Stomach (tissue), 4 donors: ENCODE measurements around the gene PBXIP1.

Source experiments
- POLR2A ChIP-seq, 4 donors: fragments of 450-650 bp; IDR thresholded peaks; one replicate each; pipeline ENCODE4 v1.6.1; 2016; ENCODE audit warnings: antibody characterized with exemption in 4 of 4, control low read depth in 2 of 4, mild to moderate bottlenecking in 1 of 4, moderate library complexity in 1 of 4
- TF ChIP-seq, protein P1 (sequence below), 7 experiments: fragments of 450-650 bp in 4 of 7; fragments of 200-600 bp in 3 of 7; sonication (generic) in 3 of 7; IDR thresholded peaks; one replicate each; pipeline ENCODE4 v1.5.1; 2016 to 2019; ENCODE audit warnings: antibody characterized with exemption in 7 of 7, control low read depth in 2 of 7, mild to moderate bottlenecking in 1 of 7

DNA sequence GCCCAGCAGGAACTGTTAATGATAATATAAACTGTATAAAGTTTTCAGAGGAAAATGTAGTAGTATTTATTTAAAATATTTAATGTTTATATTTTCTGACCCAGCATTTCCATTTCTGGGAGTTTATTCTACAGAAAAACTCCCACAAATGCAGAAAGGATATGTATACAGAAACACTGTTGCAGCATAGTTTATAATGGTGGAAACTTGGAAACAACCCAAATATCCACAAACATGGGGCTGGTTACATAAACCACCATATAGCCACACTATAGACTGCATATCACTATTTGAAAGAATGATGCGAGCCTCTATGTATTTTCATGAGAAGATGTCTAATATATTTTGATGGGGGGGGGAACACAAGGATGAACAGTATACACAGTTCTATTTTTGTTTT lies 54.3 kb downstream of the PBXIP1 start:
- TF ChIP-seq, protein P1, sequence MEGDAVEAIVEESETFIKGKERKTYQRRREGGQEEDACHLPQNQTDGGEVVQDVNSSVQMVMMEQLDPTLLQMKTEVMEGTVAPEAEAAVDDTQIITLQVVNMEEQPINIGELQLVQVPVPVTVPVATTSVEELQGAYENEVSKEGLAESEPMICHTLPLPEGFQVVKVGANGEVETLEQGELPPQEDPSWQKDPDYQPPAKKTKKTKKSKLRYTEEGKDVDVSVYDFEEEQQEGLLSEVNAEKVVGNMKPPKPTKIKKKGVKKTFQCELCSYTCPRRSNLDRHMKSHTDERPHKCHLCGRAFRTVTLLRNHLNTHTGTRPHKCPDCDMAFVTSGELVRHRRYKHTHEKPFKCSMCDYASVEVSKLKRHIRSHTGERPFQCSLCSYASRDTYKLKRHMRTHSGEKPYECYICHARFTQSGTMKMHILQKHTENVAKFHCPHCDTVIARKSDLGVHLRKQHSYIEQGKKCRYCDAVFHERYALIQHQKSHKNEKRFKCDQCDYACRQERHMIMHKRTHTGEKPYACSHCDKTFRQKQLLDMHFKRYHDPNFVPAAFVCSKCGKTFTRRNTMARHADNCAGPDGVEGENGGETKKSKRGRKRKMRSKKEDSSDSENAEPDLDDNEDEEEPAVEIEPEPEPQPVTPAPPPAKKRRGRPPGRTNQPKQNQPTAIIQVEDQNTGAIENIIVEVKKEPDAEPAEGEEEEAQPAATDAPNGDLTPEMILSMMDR (IDR thresholded peaks at IDR 0.05), result no peak
- TF ChIP-seq POLR2A (IDR thresholded peaks at IDR 0.05), result no peak
